Activated T-cell treated with anti-CD3 and anti-CD28 coated beads, Interleukin-2, amount 50 U/mL, for 1 hour (primary cell): ENCODE results near the gene OXER1.
A peak's percentile ranks its signal among the peaks of the same experiment; 100 is the strongest.

Experiments
- DNase-seq: peaks from one replicate; pipeline ENCODE4 v3.0.0-alpha.2; 2020

OXER1 gene

GRCh38 chr2:42764096-42764495, at the start of gene OXER1:
OXER1 (minus strand) TSS chr2:42764135; CDS start chr2:42764062, 73 bp downstream.
- no peak for DNase-seq

- DNase-seq, result no peak
Observed at GRCh38 chr2:42812899-42813479, 49.1 kb upstream of the OXER1 start.

GRCh38 chr2:42810971-42811811, 47.3 kb upstream of the OXER1 start:
- DNase-seq, result no peak

- peak; percentile 99 for DNase-seq
Observed at GRCh38 chr2:42810121-42810970, 46.4 kb upstream of the OXER1 start.

- no peak for DNase-seq
Observed at GRCh38 chr2:42809819-42810120, 45.8 kb upstream of the OXER1 start.

GRCh38 chr2:42809131-42809818, 45.3 kb upstream of the OXER1 start:
- DNase-seq, result no peak

- no peak for DNase-seq
Observed at GRCh38 chr2:42808301-42808700, 44.4 kb upstream of the OXER1 start.

GRCh38 chr2:42806786-42807185, 42.9 kb upstream of the OXER1 start:
- DNase-seq, result no peak

- DNase-seq, result no peak
Observed at GRCh38 chr2:42804891-42805290, 41.0 kb upstream of the OXER1 start.

- no peak for DNase-seq
Observed at GRCh38 chr2:42804338-42804737, 40.4 kb upstream of the OXER1 start.

- DNase-seq, result no peak
Observed at GRCh38 chr2:42802150-42802549, 38.2 kb upstream of the OXER1 start.

GRCh38 chr2:42801381-42801780, 37.4 kb upstream of the OXER1 start:
- DNase-seq, result no peak

- no peak for DNase-seq
Observed at GRCh38 chr2:42800981-42801380, 37.0 kb upstream of the OXER1 start.

- no peak for DNase-seq
Observed at GRCh38 chr2:42800461-42800962, 36.6 kb upstream of the OXER1 start.

GRCh38 chr2:42799881-42800280, 35.9 kb upstream of the OXER1 start:
- DNase-seq, result no peak

- DNase-seq, result no peak
Observed at GRCh38 chr2:42797281-42797680, 33.3 kb upstream of the OXER1 start.

- no peak for DNase-seq
Observed at GRCh38 chr2:42796427-42797248, 32.7 kb upstream of the OXER1 start.

- DNase-seq, result no peak
Observed at GRCh38 chr2:42795841-42796301, 31.9 kb upstream of the OXER1 start.

- no peak for DNase-seq
Observed at GRCh38 chr2:42795275-42795674, 31.3 kb upstream of the OXER1 start.

- DNase-seq, result no peak
Observed at GRCh38 chr2:42794271-42795046, 30.5 kb upstream of the OXER1 start.
